Ovary (tissue), 3 donors: ENCODE measurements around the gene CEP83.

Experiments
- CTCF ChIP-seq, 3 donors: fragments of 450-650 bp in 2 of 3; fragments of 200-600 bp in 1 of 3; IDR thresholded peaks; one replicate each; pipeline versions ENCODE4 v1.5.1 to v1.8.0; 2016 to 2022; ENCODE audit warnings: antibody characterized with exemption in 3 of 3, mild to moderate bottlenecking in 1 of 3
- POLR2A ChIP-seq: fragments of 450-650 bp; IDR thresholded peaks from one replicate; pipeline ENCODE4 v1.6.1; 2017; ENCODE audit warnings: antibody characterized with exemption, mild to moderate bottlenecking, moderate library complexity
- donor health status: DM: no; HTN: no; CAD: no.

- TF ChIP-seq CTCF (IDR thresholded peaks at IDR 0.05), result no peak
- no peak for TF ChIP-seq POLR2A
Observed at GRCh38 chr12:94434171-94434570, 25.5 kb downstream of the CEP83 start.
